LHCN-M2 (cell line): ENCODE measurements around the gene GABRB1. TPM values are rescaled to one million over a fixed set of nuclear protein-coding genes. Genes with fewer than 3 reads are reported as not detected.

Source experiments
- DNase-seq: peaks from one replicate; pipeline ENCODE4 v3.0.0-alpha.2; 2012; ENCODE audit warnings: low read depth
- total RNA-seq: library from RNA; depleted of rRNA; stranded (reverse); fragments of >200 nt; gene quantifications from 2 replicates; pipeline ENCODE4 v1.2.3, GENCODE V29; 2014

GABRB1 gene
- total RNA-seq, 1 experiment from 2014 or later: not detected

DNA sequence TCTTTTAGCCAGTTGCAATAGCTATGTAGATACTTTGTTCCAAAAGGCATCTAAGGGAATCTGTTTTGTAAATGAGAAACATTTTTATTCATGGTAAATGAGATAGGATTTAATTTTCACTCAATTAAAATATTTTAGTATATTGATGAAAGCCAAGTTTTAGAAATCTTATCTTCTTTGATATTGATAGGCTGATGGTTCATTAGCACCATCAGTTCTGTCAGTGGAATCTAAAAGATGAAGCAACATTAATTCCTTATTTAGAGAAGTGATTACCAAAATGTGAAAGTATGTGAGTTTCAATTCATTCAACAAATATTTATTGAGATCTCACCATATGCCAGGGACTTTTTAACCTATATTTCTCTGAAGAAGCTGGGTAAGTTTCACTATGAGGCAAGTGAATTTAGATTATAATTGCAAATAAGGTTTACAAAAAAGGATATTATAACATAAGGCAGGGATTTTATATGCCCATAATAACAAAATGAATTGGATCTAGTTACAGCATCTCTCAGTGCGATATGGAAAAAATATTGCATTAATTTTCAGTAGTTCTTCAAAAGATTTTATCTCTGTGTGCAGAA lies 79.3 kb downstream of the GABRB1 start:
- DNase-seq: no peak

DNA sequence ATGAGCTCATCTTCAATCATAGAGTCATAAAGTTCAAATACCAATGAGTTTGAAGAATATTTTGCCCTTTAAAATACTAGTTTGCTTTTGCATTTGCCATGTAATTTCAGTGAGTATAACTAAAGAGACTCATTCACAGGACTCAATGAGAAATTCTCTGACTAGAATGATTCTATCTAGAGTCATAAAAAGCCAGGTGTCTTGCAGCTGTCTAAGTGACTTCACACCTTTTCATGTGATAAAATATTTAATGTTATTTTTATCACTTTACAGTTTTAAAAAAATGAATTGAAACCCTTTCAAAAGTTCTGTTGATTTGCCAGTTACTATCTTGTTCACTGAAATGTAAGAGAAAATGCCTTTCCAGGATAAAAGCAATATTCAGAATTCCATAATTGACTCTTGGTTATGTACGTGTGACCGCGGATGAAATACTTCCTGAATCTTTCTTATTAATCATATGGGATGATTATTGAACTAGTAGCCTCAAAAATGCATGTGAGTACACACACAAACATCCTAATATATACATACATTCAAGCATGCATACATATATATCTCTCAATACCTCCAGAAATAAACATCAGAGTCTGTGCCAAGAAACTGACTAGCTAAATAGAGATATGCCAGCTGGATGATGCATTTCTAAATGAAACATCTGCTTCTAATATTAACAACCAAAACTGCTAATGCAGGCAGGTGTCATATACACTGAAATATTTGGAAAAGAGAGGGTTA lies 87.0 kb downstream of the GABRB1 start:
- no peak for DNase-seq

DNA sequence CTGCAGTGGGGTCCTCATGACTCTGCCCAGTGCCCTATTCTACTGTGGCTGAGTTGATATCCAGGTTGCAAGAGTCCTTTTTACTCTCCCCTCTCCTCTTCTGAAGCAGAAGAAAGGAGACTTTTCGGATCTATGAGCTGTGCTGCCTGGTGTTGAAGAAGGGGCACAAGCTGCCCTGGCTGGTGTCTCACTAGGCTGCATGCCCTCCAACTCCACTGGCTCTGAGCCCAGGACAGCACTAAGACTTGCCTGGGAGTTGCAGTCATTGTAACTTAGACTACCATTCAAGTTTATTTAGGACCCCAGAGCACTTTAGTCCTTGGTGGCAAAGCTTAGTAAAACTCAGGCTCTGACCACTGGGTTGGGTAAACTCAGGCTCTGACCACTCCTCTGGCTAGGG lies 89.4 kb downstream of the GABRB1 start:
- DNase-seq: no peak

DNA sequence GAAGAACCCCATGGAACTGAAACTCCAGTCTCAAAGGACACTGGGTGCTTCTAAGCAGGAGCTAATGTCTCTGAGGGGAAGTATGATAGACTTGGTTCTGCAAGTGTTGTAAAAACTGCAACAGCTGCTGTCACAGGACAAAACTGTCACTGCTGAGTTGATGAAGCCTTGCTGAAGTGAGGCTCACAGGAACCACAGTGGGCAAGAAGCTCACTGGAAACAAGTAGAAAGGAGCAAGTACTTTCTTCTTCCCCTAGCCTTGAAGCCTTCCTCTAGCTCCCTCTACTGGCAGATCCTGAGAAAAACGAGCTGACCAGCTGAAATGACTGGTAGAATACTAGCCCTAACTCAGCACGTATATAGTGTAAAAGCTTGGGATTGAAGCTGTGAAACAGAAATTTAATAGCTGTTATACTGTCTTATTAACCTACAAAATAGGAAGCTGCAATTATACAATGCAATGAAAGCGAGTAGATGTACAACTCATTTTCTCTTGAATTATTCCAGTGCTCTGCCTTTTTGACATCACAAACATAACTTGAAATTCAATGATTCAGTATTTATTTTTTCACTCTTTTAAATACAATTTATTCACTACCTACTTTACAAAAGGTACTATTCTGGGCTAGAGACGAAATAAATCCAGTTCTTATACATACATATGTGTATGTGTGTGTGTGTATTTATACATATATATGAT lies 91.4 kb downstream of the GABRB1 start:
- peak; percentile 81 for DNase-seq

- DNase-seq: no peak
Measured at GRCh38 chr4:47128991-47129390, 97.6 kb downstream of the GABRB1 start.

DNA sequence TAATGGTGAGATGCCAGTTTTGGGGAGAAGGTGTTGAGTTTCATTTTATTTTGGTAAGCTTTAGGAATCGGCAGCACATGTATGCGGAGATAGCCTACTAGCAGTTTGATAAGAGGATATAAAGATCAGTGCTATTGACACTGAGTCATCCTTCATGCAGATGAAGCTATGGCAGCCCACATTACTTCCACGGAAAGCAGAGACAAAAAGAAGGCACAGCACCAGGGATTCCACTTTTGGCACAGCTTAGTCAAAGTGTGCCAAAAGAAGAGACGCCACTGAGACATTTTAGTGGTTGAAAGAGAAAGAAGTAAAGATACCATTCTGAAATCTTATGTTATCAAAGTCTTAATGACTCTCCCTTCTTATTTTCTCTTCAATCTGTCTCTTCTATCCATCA lies 103.8 kb downstream of the GABRB1 start:
- DNase-seq: no peak

DNA sequence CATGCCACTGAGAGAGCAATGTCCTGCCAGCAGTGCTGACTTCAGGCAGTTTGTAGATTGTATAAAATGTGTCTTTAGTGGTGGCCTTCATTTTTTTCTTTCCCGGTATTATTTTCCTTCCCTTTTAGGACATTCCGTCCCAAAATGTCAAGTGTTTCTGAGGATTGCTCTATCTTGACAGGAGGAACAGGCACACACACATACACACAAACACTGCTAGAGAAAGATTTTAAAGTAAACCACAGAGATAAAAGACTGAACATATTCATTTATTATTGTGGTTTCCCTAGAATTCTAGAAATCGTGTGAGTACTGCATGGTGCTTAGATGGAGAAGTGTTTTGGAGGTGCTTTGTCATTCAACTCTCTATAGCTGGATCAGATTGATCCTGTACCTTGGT lies 111.9 kb downstream of the GABRB1 start:
- no peak for DNase-seq

- peak; percentile 78 for DNase-seq
Measured at GRCh38 chr4:47145630-47146029, 114.3 kb downstream of the GABRB1 start.

GRCh38 chr4:47154816-47155370 lies 123.5 kb downstream of the GABRB1 start:
- no peak for DNase-seq

DNA sequence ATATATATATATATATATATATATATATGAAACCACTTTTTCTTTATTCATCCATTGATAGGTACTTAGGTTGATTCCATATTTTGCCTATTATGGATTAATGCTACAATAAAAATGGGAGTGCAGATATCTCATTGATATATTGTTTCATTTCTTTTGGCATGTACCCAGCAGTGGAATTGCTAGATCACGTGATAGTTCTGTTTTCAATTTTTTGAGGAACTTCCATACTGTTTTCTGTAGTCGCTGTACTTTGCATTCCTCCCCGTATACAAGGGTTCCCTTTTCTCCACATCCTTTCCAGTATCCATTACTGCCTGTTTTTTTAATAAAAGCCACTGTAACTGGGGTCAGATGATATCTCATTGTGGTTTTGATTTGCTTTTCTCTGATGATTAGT lies 124.6 kb downstream of the GABRB1 start:
- no peak for DNase-seq

- peak; percentile 4 for DNase-seq
Measured at GRCh38 chr4:47160095-47160494, 128.7 kb downstream of the GABRB1 start.

DNA sequence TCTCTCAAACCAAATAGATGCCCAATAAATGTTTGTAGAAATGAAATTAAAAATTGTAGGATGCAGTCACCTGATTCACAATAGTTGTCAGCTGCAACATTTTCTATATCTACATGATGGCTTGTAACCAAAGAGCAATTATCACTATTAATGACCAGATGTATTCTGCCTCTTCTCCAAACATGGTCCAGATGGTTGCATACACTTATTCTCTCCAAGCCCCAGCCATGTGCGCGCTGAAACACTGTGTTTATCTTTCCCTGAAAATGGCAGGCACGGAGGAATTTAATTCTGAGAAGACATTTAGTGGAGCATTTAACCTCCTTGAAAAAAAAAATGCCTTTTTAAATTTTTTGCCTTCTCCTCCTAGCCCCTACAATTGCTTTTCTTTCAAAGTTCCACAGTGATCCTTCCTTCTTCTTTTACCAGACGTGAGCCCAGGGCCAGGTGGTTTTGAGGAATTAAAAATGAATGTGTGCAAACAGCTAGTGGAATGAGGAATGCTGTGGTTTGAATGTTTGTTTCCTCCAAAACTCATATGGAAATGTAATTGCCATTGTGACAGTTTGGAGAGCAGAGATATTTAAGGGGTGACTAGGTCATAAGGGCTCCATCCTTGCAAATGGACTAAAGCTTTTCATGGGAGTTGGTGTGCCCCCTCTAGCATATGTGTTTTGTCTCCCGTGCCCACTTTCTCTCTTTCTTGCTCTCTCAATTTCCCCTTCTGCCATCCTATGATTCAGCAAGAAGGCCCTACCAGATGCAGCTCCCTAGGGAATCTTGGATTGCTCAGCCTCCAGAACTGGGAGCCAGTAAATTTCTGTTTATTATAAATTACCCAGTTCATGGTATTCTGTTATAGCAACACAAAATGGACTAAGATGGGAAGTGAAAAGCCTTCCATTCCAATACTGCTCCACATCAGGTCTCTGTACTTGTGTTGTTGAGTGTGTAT lies 136.0 kb downstream of the GABRB1 start:
- peak; percentile 49 for DNase-seq

DNA sequence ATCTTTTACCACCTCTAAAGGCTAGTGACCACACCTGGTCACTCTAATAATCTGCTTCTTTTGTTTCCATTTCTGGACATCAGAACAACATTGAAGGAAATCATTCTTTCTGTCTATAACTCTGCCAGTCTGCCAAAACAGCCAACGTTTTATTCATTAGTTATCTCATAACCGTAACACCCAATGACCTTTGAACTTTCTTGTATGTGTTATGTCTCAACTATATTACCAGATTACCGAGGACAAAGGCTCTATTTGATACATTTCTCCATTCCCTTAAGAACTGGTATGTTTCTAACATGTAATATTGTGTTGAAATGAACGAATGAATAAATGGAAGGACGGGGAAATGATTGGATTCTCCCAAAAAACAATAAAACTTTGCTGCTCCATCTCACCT lies 152.7 kb downstream of the GABRB1 start:
- DNase-seq: no peak

GRCh38 chr4:47185761-47186160 lies 154.4 kb downstream of the GABRB1 start:
- no peak for DNase-seq

DNA sequence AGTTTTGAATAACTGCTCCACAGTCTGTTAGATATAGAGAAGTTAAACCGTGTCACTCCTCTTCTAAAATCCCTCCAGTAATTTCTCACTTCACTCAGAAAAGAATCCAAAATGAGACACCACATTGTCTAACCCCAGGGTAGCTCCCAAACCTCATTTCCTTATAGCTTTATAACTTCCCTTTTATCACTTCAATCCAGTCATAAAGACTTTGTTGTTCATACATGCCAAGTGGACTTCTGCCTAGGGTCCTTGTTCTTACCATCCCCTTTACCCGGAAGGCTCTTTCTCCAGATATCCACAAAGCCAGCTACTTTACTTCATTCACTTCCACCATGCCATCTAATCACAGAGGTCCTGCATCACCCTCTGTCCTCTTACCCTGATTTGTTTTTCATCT lies 156.2 kb downstream of the GABRB1 start:
- no peak for DNase-seq

DNA sequence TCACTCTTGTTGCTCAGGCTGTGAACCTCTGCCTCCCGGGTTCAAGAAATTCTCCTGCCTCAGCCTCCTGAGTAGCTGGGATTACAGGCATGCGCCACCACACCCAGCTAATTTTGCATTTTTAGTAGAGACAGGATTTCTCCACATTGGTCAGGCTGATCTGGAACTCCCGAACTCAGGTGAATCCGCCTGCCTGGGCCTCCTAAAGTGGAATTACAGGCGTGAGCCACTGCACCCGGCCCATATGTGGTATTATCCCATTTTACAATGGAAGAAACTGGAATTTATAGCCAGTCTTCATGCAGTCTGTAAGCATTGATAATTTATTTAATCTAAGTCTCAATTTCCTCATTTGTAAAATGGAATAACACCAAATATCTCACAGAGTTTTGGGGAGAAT lies 161.8 kb downstream of the GABRB1 start:
- DNase-seq: no peak

- DNase-seq: peak; percentile 31
Measured at GRCh38 chr4:47194036-47194737, 162.8 kb downstream of the GABRB1 start.

- no peak for DNase-seq
Measured at GRCh38 chr4:47195706-47196105, 164.3 kb downstream of the GABRB1 start.

- DNase-seq: no peak
Measured at GRCh38 chr4:47198791-47199190, 167.4 kb downstream of the GABRB1 start.

- DNase-seq: no peak
Measured at GRCh38 chr4:47203593-47203992, 172.2 kb downstream of the GABRB1 start.

- DNase-seq: no peak
Measured at GRCh38 chr4:47207555-47207954, 176.2 kb downstream of the GABRB1 start.
